ENCODE measurements around the gene AQP6. TPM values are rescaled to one million over a fixed set of nuclear protein-coding genes. Genes with fewer than 3 reads are reported as not detected.

AQP6 gene
- total RNA-seq = 0.35 TPM
- long read RNA-seq = 0 reads

GRCh38 chr12:49972641-49973360 is at the start of gene AQP6:
Gene AQP6, plus strand, starts transcription at chr12:49972947. Its CDS starts 227 bp downstream, at chr12:49973174.
- TF ChIP-seq CTCF (IDR thresholded peaks at IDR 0.05) = no peak
- ATAC-seq = no peak
- no peaks in the 10 kb centered on the region for H3K36me3 ChIP-seq
- peak; percentile 58 for DNase-seq
- no peaks in the 10 kb centered on the region for H3K4me1 ChIP-seq
- no peak within 1 kb of the TSS for H3K27ac ChIP-seq
- H3K4me3 ChIP-seq = no peak within 1 kb of the TSS
- H3K27me3 ChIP-seq = no peaks in the 10 kb centered on the region
- intact Hi-C loops (cut with DNase I) = no loop called here
- no peaks in the 10 kb centered on the region for H3K9me3 ChIP-seq

- intact Hi-C loops (cut with DNase I) = no loop called here
- Histone ChIP-seq H3K36me3 (no peaks in the 10 kb centered on the region), H3K4me3 (no peak overlapping the region), H3K27ac (no peak overlapping the region), H3K9me3 (no peaks in the 10 kb centered on the region), H3K27me3 (no peaks in the 10 kb centered on the region), H3K4me1 (peaks cover 8% of the 10 kb centered on the region)
- ATAC-seq = peak; percentile 20
- TF ChIP-seq CTCF (IDR thresholded peaks at IDR 0.05) = no peak
- DNase-seq = peak; percentile 62
These were observed 49.6 kb upstream of the AQP6 start for GRCh38 chr12:49923035-49923644.

- Histone ChIP-seq H3K27ac (no peak overlapping the region), H3K36me3 (no peaks in the 10 kb centered on the region), H3K4me1 (peaks cover 8% of the 10 kb centered on the region), H3K9me3 (no peaks in the 10 kb centered on the region), H3K27me3 (no peaks in the 10 kb centered on the region), H3K4me3 (no peak overlapping the region)
- intact Hi-C loops (cut with DNase I) = no loop called here
- no peak for ATAC-seq
- TF ChIP-seq CTCF (IDR thresholded peaks at IDR 0.05) = no peak
- DNase-seq = peak; percentile 52
These were observed 48.7 kb upstream of the AQP6 start for GRCh38 chr12:49923880-49924556.

- Histone ChIP-seq H3K4me1 (peaks cover 8% of the 10 kb centered on the region), H3K36me3 (no peaks in the 10 kb centered on the region), H3K9me3 (no peaks in the 10 kb centered on the region), H3K27me3 (no peaks in the 10 kb centered on the region), H3K4me3 (no peak overlapping the region), H3K27ac (no peak overlapping the region)
- TF ChIP-seq CTCF (IDR thresholded peaks at IDR 0.05) = no peak
- intact Hi-C loops (cut with DNase I) = no loop called here
- DNase-seq (peak; percentile 52), ATAC-seq (no peak)
These were observed 48.0 kb upstream of the AQP6 start for GRCh38 chr12:49924628-49925246.

- intact Hi-C loops (cut with DNase I) = no loop called here
- no peak overlapping the region for H3K4me3 ChIP-seq
- ATAC-seq (peak; percentile 63), DNase-seq (peak; percentile 32)
- H3K4me1 ChIP-seq = no peaks in the 10 kb centered on the region
- H3K9me3 ChIP-seq = no peaks in the 10 kb centered on the region
- no peak overlapping the region for H3K27ac ChIP-seq
- H3K27me3 ChIP-seq = no peaks in the 10 kb centered on the region
- H3K36me3 ChIP-seq = no peaks in the 10 kb centered on the region
- TF ChIP-seq CTCF (IDR thresholded peaks at IDR 0.05) = no peak
These were observed 47.1 kb upstream of the AQP6 start for GRCh38 chr12:49925433-49926204.

Data from upper lobe of right lung (tissue), 1 donor.